GM23338 (cell line): ENCODE measurements around the gene EN2. TPM values are rescaled to one million over a fixed set of nuclear protein-coding genes. Genes with fewer than 3 reads are reported as not detected.

Experiments used
- ATAC-seq: fragments of 200-7000 bp; cut with Tn5 transposase; 3 replicates; pipeline ENCODE4 v1.9.1; 2020
- DNase-seq: peaks from one replicate; pipeline ENCODE4 v3.0.0-alpha.2; 2015; ENCODE audit warnings: low spot score
- H2AFZ ChIP-seq: fragments of 200-600 bp; sonication (generic); 2 replicates; pipeline ENCODE4 v1.8.0; 2016; ENCODE audit warnings: antibody characterized with exemption, mild to moderate bottlenecking, moderate library complexity
- H3F3A ChIP-seq: fragments of 200-600 bp; sonication (generic); replicated peaks from 2 replicates; pipeline ENCODE4 v1.8.0; 2017; ENCODE audit warnings: antibody characterized with exemption, mixed run types, low read depth
- H3K27ac ChIP-seq: fragments of 200-600 bp; sonication (generic); 2 replicates; pipeline ENCODE4 v1.6.1; 2016; ENCODE audit warnings: low read depth
- H3K27me3 ChIP-seq: fragments of 200-600 bp; sonication (generic); 2 replicates; pipeline ENCODE4 v1.8.0; 2016; ENCODE audit warnings: mild to moderate bottlenecking, mixed run types, moderate library complexity; ENCODE audit not compliant: insufficient read depth
- H3K36me3 ChIP-seq: fragments of 200-600 bp; sonication (generic); 2 replicates; pipeline ENCODE4 v1.8.0; 2016; ENCODE audit warnings: mild to moderate bottlenecking; ENCODE audit not compliant: insufficient read depth
- H3K4me1 ChIP-seq: fragments of 200-600 bp; sonication (generic); 2 replicates; pipeline ENCODE4 v1.8.0; 2016; ENCODE audit warnings: mild to moderate bottlenecking, moderate library complexity; ENCODE audit not compliant: insufficient read depth
- H3K4me2 ChIP-seq: fragments of 200-600 bp; sonication (generic); 2 replicates; pipeline ENCODE4 v1.7.1; 2017; ENCODE audit warnings: mixed run types
- H3K4me3 ChIP-seq: fragments of 200-600 bp; sonication (generic); 2 replicates; pipeline ENCODE4 v1.6.1; 2016; ENCODE audit warnings: mixed run types
- H3K79me2 ChIP-seq: fragments of 200-600 bp; sonication (generic); replicated peaks from 2 replicates; pipeline ENCODE4 v1.8.0; 2017; ENCODE audit warnings: mild to moderate bottlenecking; ENCODE audit not compliant: insufficient read depth
- H3K9me2 ChIP-seq: fragments of 200-600 bp; sonication (generic); 2 replicates; pipeline ENCODE4 v1.8.0; 2017; ENCODE audit not compliant: insufficient read depth
- H4K20me1 ChIP-seq: fragments of 200-600 bp; sonication (generic); replicated peaks from 2 replicates; pipeline ENCODE4 v1.8.0; 2017; ENCODE audit warnings: mild to moderate bottlenecking; ENCODE audit not compliant: insufficient read depth
- H3K27ac Mint-ChIP-seq: 2 replicates; pipeline ENCODE4 v1.8.0; 2020; ENCODE audit warnings: inconsistent platforms, mild to moderate bottlenecking, moderate library complexity, mixed read lengths
- H3K27me3 Mint-ChIP-seq: 3 replicates; pipeline ENCODE4 v1.8.0; 2022; ENCODE audit warnings: low read depth, mild to moderate bottlenecking, moderate library complexity, mixed read lengths, inconsistent platforms; ENCODE audit not compliant: insufficient read depth, poor library complexity
- H3K36me3 Mint-ChIP-seq: 3 replicates; pipeline ENCODE4 v1.8.0; 2021; ENCODE audit warnings: low read depth, mild to moderate bottlenecking, inconsistent platforms, moderate library complexity, mixed read lengths
- H3K4me1 Mint-ChIP-seq: 3 replicates; pipeline ENCODE4 v1.8.0; 2020; ENCODE audit warnings: mild to moderate bottlenecking, inconsistent platforms, mixed read lengths
- H3K4me3 Mint-ChIP-seq: 3 replicates; pipeline ENCODE4 v1.8.0; 2021; ENCODE audit warnings: moderate library complexity, mild to moderate bottlenecking, inconsistent platforms, mixed read lengths
- H3K9me3 Mint-ChIP-seq: 3 replicates; pipeline ENCODE4 v1.8.0; 2020; ENCODE audit warnings: moderate library complexity, mild to moderate bottlenecking, inconsistent platforms, mixed read lengths
- CREB1 ChIP-seq: fragments of 250-450 bp; sonication (Bioruptor Pico); IDR thresholded peaks from 2 replicates; pipeline ENCODE4 v1.5.0; 2020; ENCODE audit warnings: low read depth, mild to moderate bottlenecking, moderate library complexity
- EZH2 ChIP-seq: fragments of 200-600 bp; sonication (generic); IDR thresholded peaks from one replicate; pipeline ENCODE4 v1.8.0; 2017; ENCODE audit warnings: antibody characterized with exemption, mild to moderate bottlenecking, low read depth; ENCODE audit not compliant: unreplicated experiment
- EZH2phosphoT487 ChIP-seq: fragments of 200-600 bp; sonication (generic); IDR thresholded peaks from one replicate; pipeline ENCODE4 v1.8.1; 2018; ENCODE audit warnings: antibody characterized with exemption; ENCODE audit not compliant: unreplicated experiment
- JUNB ChIP-seq: IDR thresholded peaks from one replicate; pipeline ENCODE4 v1.6.1; 2016; ENCODE audit warnings: antibody characterized with exemption; ENCODE audit not compliant: unreplicated experiment
- NANOG ChIP-seq: IDR thresholded peaks from 2 replicates; pipeline ENCODE4 v1.6.1; 2016; ENCODE audit warnings: antibody characterized with exemption, borderline replicate concordance
- POLR2AphosphoS5 ChIP-seq: IDR thresholded peaks from 2 replicates; pipeline ENCODE4 v1.6.1; 2016; ENCODE audit warnings: antibody characterized with exemption, low read depth
- STAT1 ChIP-seq: IDR thresholded peaks from one replicate; pipeline ENCODE4 v1.6.1; 2016; ENCODE audit warnings: antibody characterized with exemption; ENCODE audit not compliant: unreplicated experiment
- ZNF114 ChIP-seq: fragments of 250-450 bp; sonication (Bioruptor Pico); IDR thresholded peaks from 2 replicates; pipeline ENCODE4 v1.5.0; 2020; ENCODE audit warnings: mild to moderate bottlenecking, moderate library complexity
- ZNF331 ChIP-seq: fragments of 250-450 bp; sonication (Bioruptor Pico); IDR thresholded peaks from 2 replicates; pipeline ENCODE4 v1.5.0; 2020; ENCODE audit warnings: low read depth, mild to moderate bottlenecking, moderate library complexity
- polyA plus RNA-seq: library from polyadenylated mRNA; unstranded; fragments of >200 nt; fragmentation: Nextera tagmentation; extraction: Ambion mirVana; gene quantifications from 2 replicates; pipeline ENCODE4 v1.2.1, GENCODE V29; 2016
- total RNA-seq: library from RNA; depleted of rRNA; stranded (reverse); fragments of >200 nt; shearing (Covaris generic); gene quantifications from 2 replicates; pipeline ENCODE4 v1.2.3, GENCODE V29; 2014
- TF ChIP-seq, protein P1 (sequence below): fragments of 250-450 bp; sonication (Bioruptor Pico); IDR thresholded peaks from 2 replicates; pipeline ENCODE4 v1.5.0; 2020; ENCODE audit warnings: mild to moderate bottlenecking, moderate library complexity
- TF ChIP-seq, protein P2 (sequence below), 2 experiments: fragments of 200-600 bp in 1 of 2; sonication (generic) in 1 of 2; conservative IDR thresholded peaks; 2 replicates each; pipeline versions ENCODE4 v1.5.1 to v1.6.1; 2016 to 2017; ENCODE audit warnings: antibody characterized with exemption in 2 of 2, low read depth in 2 of 2, mild to moderate bottlenecking in 2 of 2, moderate library complexity in 1 of 2
- TF ChIP-seq, protein P3 (sequence below): IDR thresholded peaks from one replicate; pipeline ENCODE4 v1.6.1; 2018; ENCODE audit warnings: antibody characterized with exemption; ENCODE audit not compliant: unreplicated experiment
- TF ChIP-seq, protein P4 (sequence below): IDR thresholded peaks from 2 replicates; pipeline ENCODE4 v1.6.1; 2016; ENCODE audit warnings: antibody characterized with exemption

EN2 gene
- total and polyA plus RNA-seq, 2 experiments from 2014 or later = not detected

DNA sequence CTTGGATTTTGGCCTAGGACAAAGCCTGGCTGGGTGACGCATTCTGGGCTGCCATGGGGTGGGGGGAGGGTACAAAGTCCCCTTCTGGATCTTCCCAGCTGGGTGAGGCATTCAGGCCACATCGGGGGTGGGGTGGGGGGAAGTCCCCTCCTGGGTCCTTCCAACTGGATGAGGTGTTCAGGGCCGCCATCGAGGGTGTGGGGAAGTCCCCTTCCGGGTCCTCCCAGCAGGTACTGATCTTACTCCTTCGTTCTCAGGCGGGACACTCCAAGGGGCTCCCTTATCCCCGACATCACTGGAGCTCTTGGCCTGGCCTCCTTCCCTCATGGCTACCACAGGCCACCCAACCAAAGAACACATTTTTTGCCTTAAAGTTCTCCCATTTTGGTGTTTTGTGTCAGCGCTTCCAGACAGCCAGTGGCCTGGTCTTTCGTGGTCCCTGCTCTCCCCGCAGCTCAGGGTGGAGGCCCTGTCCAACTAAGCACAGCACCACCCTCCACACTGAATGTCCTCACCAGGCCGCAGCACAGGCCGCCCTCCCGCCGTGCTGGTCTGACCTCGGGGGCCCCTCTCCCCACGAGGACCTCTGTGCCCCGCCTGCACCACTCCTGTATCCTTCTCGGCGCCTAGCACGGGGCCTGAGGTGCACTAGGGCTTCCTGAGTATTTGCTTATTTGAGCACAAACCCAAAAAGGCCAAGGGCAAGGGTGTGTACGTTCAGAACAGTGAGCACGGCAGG lies 38.5 kb downstream of the EN2 start:
- H3K27me3 ChIP-seq = peaks cover 83% of the 10 kb centered on the region
- Mint-ChIP-seq H3K27me3 (peaks cover 96% of the 10 kb centered on the region), H3K4me1 (peaks cover 31% of the 10 kb centered on the region), H3K27ac (no peak overlapping the region), H3K4me3 (no peak overlapping the region), H3K9me3 (no peaks in the 10 kb centered on the region; the same call in 2 of the 3 replicates), H3K36me3 (no peaks in the 10 kb centered on the region)
- no peaks in the 10 kb centered on the region; the same call in 1 of the 2 replicates for H4K20me1 ChIP-seq
- H3F3A ChIP-seq = peaks cover 6% of the 10 kb centered on the region; the same call in 1 of the 2 replicates
- no peaks in the 10 kb centered on the region for H3K36me3 ChIP-seq
- H3K27ac ChIP-seq = no peak overlapping the region
- TF ChIP-seq JUNB (no peak), EZH2phosphoT487 (no peak), ZNF331 (CRISPR knock-in tag) (no peak), ZNF114 (CRISPR knock-in tag) (no peak), CREB1 (CRISPR knock-in tag) (no peak), EZH2 (no peak), NANOG (no peak), STAT1 (no peak), POLR2AphosphoS5 (no peak)
- TF ChIP-seq, protein P1, sequence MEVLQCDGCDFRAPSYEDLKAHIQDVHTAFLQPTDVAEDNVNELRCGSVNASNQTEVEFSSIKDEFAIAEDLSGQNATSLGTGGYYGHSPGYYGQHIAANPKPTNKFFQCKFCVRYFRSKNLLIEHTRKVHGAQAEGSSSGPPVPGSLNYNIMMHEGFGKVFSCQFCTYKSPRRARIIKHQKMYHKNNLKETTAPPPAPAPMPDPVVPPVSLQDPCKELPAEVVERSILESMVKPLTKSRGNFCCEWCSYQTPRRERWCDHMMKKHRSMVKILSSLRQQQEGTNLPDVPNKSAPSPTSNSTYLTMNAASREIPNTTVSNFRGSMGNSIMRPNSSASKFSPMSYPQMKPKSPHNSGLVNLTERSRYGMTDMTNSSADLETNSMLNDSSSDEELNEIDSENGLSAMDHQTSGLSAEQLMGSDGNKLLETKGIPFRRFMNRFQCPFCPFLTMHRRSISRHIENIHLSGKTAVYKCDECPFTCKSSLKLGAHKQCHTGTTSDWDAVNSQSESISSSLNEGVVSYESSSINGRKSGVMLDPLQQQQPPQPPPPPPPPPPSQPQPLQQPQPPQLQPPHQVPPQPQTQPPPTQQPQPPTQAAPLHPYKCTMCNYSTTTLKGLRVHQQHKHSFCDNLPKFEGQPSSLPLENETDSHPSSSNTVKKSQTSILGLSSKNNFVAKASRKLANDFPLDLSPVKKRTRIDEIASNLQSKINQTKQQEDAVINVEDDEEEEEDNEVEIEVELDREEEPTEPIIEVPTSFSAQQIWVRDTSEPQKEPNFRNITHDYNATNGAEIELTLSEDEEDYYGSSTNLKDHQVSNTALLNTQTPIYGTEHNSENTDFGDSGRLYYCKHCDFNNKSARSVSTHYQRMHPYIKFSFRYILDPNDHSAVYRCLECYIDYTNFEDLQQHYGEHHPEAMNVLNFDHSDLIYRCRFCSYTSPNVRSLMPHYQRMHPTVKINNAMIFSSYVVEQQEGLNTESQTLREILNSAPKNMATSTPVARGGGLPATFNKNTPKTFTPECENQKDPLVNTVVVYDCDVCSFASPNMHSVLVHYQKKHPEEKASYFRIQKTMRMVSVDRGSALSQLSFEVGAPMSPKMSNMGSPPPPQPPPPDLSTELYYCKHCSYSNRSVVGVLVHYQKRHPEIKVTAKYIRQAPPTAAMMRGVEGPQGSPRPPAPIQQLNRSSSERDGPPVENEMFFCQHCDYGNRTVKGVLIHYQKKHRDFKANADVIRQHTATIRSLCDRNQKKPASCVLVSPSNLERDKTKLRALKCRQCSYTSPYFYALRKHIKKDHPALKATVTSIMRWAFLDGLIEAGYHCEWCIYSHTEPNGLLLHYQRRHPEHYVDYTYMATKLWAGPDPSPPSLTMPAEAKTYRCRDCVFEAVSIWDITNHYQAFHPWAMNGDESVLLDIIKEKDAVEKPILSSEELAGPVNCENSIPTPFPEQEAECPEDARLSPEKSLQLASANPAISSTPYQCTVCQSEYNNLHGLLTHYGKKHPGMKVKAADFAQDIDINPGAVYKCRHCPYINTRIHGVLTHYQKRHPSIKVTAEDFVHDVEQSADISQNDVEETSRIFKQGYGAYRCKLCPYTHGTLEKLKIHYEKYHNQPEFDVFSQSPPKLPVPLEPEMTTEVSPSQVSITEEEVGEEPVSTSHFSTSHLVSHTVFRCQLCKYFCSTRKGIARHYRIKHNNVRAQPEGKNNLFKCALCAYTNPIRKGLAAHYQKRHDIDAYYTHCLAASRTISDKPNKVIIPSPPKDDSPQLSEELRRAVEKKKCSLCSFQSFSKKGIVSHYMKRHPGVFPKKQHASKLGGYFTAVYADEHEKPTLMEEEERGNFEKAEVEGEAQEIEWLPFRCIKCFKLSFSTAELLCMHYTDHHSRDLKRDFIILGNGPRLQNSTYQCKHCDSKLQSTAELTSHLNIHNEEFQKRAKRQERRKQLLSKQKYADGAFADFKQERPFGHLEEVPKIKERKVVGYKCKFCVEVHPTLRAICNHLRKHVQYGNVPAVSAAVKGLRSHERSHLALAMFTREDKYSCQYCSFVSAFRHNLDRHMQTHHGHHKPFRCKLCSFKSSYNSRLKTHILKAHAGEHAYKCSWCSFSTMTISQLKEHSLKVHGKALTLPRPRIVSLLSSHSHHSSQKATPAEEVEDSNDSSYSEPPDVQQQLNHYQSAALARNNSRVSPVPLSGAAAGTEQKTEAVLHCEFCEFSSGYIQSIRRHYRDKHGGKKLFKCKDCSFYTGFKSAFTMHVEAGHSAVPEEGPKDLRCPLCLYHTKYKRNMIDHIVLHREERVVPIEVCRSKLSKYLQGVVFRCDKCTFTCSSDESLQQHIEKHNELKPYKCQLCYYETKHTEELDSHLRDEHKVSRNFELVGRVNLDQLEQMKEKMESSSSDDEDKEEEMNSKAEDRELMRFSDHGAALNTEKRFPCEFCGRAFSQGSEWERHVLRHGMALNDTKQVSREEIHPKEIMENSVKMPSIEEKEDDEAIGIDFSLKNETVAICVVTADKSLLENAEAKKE (CRISPR knock-in tag) = no peak
- TF ChIP-seq, protein P2, sequence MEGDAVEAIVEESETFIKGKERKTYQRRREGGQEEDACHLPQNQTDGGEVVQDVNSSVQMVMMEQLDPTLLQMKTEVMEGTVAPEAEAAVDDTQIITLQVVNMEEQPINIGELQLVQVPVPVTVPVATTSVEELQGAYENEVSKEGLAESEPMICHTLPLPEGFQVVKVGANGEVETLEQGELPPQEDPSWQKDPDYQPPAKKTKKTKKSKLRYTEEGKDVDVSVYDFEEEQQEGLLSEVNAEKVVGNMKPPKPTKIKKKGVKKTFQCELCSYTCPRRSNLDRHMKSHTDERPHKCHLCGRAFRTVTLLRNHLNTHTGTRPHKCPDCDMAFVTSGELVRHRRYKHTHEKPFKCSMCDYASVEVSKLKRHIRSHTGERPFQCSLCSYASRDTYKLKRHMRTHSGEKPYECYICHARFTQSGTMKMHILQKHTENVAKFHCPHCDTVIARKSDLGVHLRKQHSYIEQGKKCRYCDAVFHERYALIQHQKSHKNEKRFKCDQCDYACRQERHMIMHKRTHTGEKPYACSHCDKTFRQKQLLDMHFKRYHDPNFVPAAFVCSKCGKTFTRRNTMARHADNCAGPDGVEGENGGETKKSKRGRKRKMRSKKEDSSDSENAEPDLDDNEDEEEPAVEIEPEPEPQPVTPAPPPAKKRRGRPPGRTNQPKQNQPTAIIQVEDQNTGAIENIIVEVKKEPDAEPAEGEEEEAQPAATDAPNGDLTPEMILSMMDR (conservative IDR thresholded peaks at IDR 0.05; ENCODE audit: low read depth in 2 of 2) = no peak
- TF ChIP-seq, protein P3, sequence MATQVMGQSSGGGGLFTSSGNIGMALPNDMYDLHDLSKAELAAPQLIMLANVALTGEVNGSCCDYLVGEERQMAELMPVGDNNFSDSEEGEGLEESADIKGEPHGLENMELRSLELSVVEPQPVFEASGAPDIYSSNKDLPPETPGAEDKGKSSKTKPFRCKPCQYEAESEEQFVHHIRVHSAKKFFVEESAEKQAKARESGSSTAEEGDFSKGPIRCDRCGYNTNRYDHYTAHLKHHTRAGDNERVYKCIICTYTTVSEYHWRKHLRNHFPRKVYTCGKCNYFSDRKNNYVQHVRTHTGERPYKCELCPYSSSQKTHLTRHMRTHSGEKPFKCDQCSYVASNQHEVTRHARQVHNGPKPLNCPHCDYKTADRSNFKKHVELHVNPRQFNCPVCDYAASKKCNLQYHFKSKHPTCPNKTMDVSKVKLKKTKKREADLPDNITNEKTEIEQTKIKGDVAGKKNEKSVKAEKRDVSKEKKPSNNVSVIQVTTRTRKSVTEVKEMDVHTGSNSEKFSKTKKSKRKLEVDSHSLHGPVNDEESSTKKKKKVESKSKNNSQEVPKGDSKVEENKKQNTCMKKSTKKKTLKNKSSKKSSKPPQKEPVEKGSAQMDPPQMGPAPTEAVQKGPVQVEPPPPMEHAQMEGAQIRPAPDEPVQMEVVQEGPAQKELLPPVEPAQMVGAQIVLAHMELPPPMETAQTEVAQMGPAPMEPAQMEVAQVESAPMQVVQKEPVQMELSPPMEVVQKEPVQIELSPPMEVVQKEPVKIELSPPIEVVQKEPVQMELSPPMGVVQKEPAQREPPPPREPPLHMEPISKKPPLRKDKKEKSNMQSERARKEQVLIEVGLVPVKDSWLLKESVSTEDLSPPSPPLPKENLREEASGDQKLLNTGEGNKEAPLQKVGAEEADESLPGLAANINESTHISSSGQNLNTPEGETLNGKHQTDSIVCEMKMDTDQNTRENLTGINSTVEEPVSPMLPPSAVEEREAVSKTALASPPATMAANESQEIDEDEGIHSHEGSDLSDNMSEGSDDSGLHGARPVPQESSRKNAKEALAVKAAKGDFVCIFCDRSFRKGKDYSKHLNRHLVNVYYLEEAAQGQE = no peak
- TF ChIP-seq, protein P4, sequence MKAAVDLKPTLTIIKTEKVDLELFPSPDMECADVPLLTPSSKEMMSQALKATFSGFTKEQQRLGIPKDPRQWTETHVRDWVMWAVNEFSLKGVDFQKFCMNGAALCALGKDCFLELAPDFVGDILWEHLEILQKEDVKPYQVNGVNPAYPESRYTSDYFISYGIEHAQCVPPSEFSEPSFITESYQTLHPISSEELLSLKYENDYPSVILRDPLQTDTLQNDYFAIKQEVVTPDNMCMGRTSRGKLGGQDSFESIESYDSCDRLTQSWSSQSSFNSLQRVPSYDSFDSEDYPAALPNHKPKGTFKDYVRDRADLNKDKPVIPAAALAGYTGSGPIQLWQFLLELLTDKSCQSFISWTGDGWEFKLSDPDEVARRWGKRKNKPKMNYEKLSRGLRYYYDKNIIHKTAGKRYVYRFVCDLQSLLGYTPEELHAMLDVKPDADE = no peak
- no peaks in the 10 kb centered on the region for H3K79me2 ChIP-seq
- DNase-seq (no peak), ATAC-seq (no peak; the same call in 2 of the 3 replicates)
- no peak overlapping the region; the same call in 1 of the 2 replicates for H2AFZ ChIP-seq
- H3K4me3 ChIP-seq = no peak overlapping the region
- H3K4me2 ChIP-seq = no peak overlapping the region
- no peaks in the 10 kb centered on the region for H3K9me2 ChIP-seq
- H3K4me1 ChIP-seq = peaks cover 12% of the 10 kb centered on the region
